ENCODE measurements around the gene FCRL6.

Gene FCRL6

GRCh38 chr1:159841749-159842148 lies 39.6 kb downstream of the FCRL6 start:
- TF ChIP-seq CTCF (IDR thresholded peaks at IDR 0.05; ENCODE audit: borderline replicate concordance, insufficient read depth, low read depth, low read length): no peak
- H3K4me3 ChIP-seq (ENCODE audit: low read depth, low read length): no peak overlapping the region

- no peak for TF ChIP-seq CTCF (IDR thresholded peaks at IDR 0.05; ENCODE audit: borderline replicate concordance, insufficient read depth, low read depth, low read length)
- no peak overlapping the region for H3K4me3 ChIP-seq (ENCODE audit: low read depth, low read length)
Measured at GRCh38 chr1:159843459-159843858, 41.3 kb downstream of the FCRL6 start.

- TF ChIP-seq CTCF (IDR thresholded peaks at IDR 0.05; ENCODE audit: borderline replicate concordance, insufficient read depth, low read depth, low read length): no peak
- H3K4me3 ChIP-seq (ENCODE audit: low read depth, low read length): no peak overlapping the region
Measured at GRCh38 chr1:159845751-159846629, 43.8 kb downstream of the FCRL6 start.

GRCh38 chr1:159847231-159847630 lies 45.1 kb downstream of the FCRL6 start:
- H3K4me3 ChIP-seq (ENCODE audit: low read depth, low read length): no peak overlapping the region
- no peak for TF ChIP-seq CTCF (IDR thresholded peaks at IDR 0.05; ENCODE audit: borderline replicate concordance, insufficient read depth, low read depth, low read length)

- H3K4me3 ChIP-seq (ENCODE audit: low read depth, low read length): no peak overlapping the region
- no peak for TF ChIP-seq CTCF (IDR thresholded peaks at IDR 0.05; ENCODE audit: borderline replicate concordance, insufficient read depth, low read depth, low read length)
Measured at GRCh38 chr1:159848326-159848725, 46.2 kb downstream of the FCRL6 start.

GRCh38 chr1:159849626-159850366 lies 47.6 kb downstream of the FCRL6 start:
- no peak overlapping the region for H3K4me3 ChIP-seq (ENCODE audit: low read depth, low read length)
- TF ChIP-seq CTCF (IDR thresholded peaks at IDR 0.05; ENCODE audit: borderline replicate concordance, insufficient read depth, low read depth, low read length): no peak
